ENCODE results near the gene KCNG2. TPM values are rescaled to one million over a fixed set of nuclear protein-coding genes. Genes with fewer than 3 reads are reported as not detected.

The KCNG2 gene
- total and polyA plus RNA-seq, 4 donors, result 0.23 to 1.1 TPM; not detected in 2

DNA sequence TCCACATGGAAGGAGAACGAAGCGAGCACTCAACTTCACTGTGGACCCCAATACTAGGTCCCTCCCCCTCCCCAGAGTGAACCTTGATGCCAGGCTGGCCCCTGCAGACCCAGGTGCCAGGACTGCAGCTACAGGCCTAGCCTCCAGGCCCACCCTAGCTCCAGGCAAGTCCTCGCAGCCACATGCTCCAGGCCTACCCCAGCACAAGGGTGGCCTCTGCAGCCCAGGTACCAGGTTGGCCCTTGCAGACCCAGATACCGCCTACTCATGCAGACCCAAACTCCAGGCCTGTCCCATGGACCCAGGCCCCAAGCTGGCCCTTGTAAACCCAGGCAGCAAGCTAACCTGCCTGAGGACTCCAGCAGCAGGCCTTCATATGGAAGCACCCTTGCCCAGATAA is 44.2 kb downstream of the KCNG2 start:
- no peak for ATAC-seq (ENCODE audit: low FRiP score)
- DNase-seq, result no peak
- no peaks in the 10 kb centered on the region for H3K36me3 ChIP-seq (ENCODE audit: control insufficient read depth in 1 of 2, insufficient read depth in 2 of 2, low read length in 1 of 2)
- H3K4me3 ChIP-seq (ENCODE audit: low read length in 2 of 2), result no peak overlapping the region
- no peaks in the 10 kb centered on the region for H3K27me3 ChIP-seq (ENCODE audit: control insufficient read depth in 1 of 2, insufficient read depth in 2 of 2, low read length in 1 of 2)
- no peaks in the 10 kb centered on the region for H3K4me1 ChIP-seq (ENCODE audit: control insufficient read depth in 1 of 2, insufficient read depth in 2 of 2, low read length in 2 of 2)
- intact Hi-C loops (cut with DNase I), result no loop called here
- H3K27ac ChIP-seq (ENCODE audit: low read depth in 1 of 2, low read length in 2 of 2), result no peak overlapping the region
- 86 to 93% methylated on average over 4 of the region's 4 CpGs for WGBS, 2 donors
- H3K9me3 ChIP-seq (ENCODE audit: control insufficient read depth, low read length), result peaks cover 9% of the 10 kb centered on the region

DNA sequence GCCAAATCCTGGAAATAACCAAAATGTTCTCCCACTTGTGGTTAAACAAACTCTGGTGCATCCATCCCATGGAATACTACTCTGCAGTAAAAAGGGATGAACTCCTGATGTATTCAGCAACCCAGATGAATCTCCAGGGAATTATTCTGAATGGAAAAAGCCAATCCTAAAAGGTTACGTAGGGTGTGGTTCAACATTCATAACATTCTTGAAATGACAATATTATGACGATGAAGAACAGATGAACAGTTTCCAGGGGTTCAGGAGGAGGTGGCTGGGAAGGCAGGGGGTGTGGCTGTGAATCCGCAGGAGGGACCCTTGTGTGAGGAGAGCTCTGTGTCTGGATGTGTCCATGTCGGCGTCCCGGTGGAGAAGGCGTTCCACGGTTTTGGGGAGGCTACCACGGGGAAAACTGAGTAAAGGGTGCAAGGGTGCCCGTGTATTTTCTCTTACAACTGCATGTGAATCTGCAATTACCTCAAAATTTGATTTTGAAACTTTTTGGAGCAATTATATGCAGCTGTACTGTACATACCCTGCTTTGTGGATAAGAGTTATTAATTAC is 47.3 kb downstream of the KCNG2 start:
- Histone ChIP-seq H3K4me3 (ENCODE audit: low read length in 2 of 2) (no peak overlapping the region), H3K4me1 (ENCODE audit: control insufficient read depth in 1 of 2, insufficient read depth in 2 of 2, low read length in 2 of 2) (no peaks in the 10 kb centered on the region), H3K9me3 (ENCODE audit: control insufficient read depth, low read length) (peaks cover 7% of the 10 kb centered on the region), H3K27me3 (ENCODE audit: control insufficient read depth in 1 of 2, insufficient read depth in 2 of 2, low read length in 1 of 2) (no peaks in the 10 kb centered on the region), H3K36me3 (ENCODE audit: control insufficient read depth in 1 of 2, insufficient read depth in 2 of 2, low read length in 1 of 2) (no peaks in the 10 kb centered on the region), H3K27ac (ENCODE audit: low read depth in 1 of 2, low read length in 2 of 2) (no peak overlapping the region)
- ATAC-seq (ENCODE audit: low FRiP score) (no peak), DNase-seq (no peak)
- intact Hi-C loops (cut with DNase I), result no loop called here
- 85 to 91% methylated on average over 10 of the region's 10 CpGs for WGBS, 2 donors

DNA sequence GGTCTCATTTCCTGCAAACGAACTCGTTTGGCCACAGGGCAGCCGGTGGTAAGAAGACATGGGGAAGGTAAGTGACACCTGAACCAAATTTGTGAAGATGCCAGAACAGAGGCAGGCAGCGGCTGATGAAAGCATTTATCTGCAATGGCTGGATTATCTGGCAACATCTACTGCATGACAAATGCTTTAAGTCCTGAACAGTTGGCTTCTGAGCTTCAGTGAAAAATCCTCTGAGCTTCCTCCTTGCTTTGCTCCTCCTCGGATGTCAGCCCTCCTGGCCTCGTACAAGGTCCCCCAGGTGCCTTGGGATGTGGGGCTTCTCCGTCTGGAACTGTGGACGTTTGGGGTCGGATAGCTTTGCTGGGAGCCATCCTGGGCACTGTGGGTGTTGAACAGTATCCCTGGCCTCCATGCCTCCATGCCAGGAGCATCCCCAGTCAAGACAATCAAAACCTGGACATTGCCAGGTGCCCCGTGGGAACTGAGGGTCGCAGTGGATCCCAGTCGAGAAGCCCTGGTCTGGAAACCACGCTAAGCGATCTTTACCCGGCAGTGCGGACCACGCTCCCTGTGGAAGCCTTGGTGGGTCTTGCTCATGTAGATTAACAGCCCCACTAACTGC is 49.3 kb downstream of the KCNG2 start:
- Histone ChIP-seq H3K4me1 (ENCODE audit: control insufficient read depth in 1 of 2, insufficient read depth in 2 of 2, low read length in 2 of 2) (no peaks in the 10 kb centered on the region), H3K9me3 (ENCODE audit: control insufficient read depth, low read length) (peaks cover 4% of the 10 kb centered on the region), H3K4me3 (ENCODE audit: low read length in 2 of 2) (no peak overlapping the region), H3K36me3 (ENCODE audit: control insufficient read depth in 1 of 2, insufficient read depth in 2 of 2, low read length in 1 of 2) (no peaks in the 10 kb centered on the region), H3K27ac (ENCODE audit: low read depth in 1 of 2, low read length in 2 of 2) (no peak overlapping the region), H3K27me3 (ENCODE audit: control insufficient read depth in 1 of 2, insufficient read depth in 2 of 2, low read length in 1 of 2) (no peaks in the 10 kb centered on the region)
- no peak for DNase-seq
- ATAC-seq (ENCODE audit: low FRiP score), result no peak
- 81 to 82% methylated on average over 17 of the region's 17 CpGs for WGBS, 2 donors
- intact Hi-C loops (cut with DNase I), result no loop called here

DNA sequence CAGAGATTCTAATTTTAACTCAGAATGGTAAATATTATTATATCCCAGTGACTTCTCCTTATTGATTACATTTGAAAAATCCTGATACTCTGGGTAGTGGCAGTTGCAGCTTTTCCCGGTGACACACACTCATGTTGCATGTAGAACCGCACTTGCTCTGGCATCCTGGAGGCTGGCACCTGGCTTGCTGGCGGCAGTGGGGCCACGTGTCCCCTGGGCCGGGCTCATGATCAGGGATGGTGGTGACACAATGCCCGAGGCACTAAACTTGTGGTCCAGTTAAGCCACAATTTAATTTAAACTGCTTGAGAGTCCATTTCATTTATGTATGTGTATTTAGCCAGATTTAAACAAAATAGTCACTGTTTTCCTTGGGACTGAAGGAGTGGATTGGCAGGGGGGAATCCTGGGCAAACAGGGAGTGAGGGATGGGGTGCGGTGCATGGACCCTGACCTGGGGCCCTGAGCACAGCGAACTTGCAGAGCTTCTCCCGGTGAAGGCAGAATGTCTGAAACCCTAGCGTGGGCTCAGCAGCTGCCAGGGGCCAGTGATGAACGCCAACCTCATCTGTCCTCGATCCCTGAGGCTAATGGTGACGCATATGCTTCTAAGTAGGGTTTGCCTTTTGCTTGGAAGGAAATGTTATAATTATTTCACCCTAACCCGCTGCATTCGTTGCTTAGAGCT is 50.0 kb downstream of the KCNG2 start:
- Histone ChIP-seq H3K27ac (ENCODE audit: low read depth in 1 of 2, low read length in 2 of 2) (no peak overlapping the region), H3K9me3 (ENCODE audit: control insufficient read depth, low read length) (peaks cover 3% of the 10 kb centered on the region), H3K4me1 (ENCODE audit: control insufficient read depth in 1 of 2, insufficient read depth in 2 of 2, low read length in 2 of 2) (no peaks in the 10 kb centered on the region), H3K36me3 (ENCODE audit: control insufficient read depth in 1 of 2, insufficient read depth in 2 of 2, low read length in 1 of 2) (no peaks in the 10 kb centered on the region), H3K4me3 (ENCODE audit: low read length in 2 of 2) (no peak overlapping the region), H3K27me3 (ENCODE audit: control insufficient read depth in 1 of 2, insufficient read depth in 2 of 2, low read length in 1 of 2) (no peaks in the 10 kb centered on the region)
- no peak for DNase-seq
- 77 to 78% methylated on average over 15 of the region's 15 CpGs for WGBS, 2 donors
- intact Hi-C loops (cut with DNase I), result no loop called here
- no peak for ATAC-seq (ENCODE audit: low FRiP score)

DNA sequence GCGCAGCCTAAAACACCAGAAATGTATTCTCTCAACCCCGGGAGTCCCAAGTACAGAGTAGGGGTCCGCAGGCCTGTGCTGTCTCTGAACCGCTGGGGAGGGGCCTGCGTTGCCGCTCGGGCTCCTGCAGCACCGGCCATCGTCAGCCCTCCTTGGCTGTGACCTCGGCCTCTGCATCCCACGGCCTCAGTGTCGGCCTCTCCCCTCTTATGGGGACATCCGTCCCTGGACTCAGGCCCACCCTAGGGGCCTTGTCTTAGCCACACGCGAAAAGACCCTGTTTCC is 50.5 kb downstream of the KCNG2 start:
- no peak for ATAC-seq (ENCODE audit: low FRiP score)
- WGBS, 2 donors, result 88 to 89% methylated on average over 15 of the region's 15 CpGs

DNA sequence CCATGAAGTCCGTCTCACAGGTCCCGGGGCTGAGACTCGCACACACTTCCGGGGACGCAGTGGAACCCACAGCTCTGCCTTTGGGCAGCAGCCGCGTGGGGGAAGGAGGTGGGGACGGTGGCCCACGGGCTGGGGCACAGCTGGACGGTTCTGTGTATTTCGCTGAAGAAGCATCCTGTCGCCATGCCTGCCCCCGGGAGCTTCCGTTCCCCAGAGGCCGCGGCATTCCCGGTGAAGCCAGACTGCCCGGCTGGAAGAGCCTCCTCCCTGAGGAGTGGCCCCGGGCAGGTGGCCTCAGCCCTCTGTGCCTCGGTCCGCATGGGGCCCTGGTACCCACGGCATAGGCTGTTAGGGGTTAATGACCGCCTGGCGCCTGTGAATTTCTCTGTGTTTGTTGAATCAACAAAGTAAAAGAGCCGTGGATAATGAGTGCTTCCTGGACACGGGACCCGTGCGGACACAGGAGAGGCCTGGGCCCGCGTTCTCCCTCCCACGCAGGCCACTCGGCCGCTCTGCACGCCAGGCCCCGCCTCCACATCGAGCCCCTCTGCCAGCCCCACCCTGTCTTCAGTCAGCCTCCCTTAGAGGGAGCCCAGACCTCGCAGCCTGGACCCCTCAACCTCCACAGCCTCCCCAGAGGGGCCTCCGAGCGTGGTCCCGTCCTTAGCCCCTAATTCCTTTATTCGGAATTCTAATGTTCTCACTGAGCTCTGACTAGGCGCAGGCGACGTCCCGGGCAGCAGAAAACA is 51.0 kb downstream of the KCNG2 start:
- H3K27me3 ChIP-seq (ENCODE audit: control insufficient read depth in 1 of 2, insufficient read depth in 2 of 2, low read length in 1 of 2), result no peaks in the 10 kb centered on the region
- no peaks in the 10 kb centered on the region for H3K36me3 ChIP-seq (ENCODE audit: control insufficient read depth in 1 of 2, insufficient read depth in 2 of 2, low read length in 1 of 2)
- ATAC-seq (ENCODE audit: low FRiP score) (no peak), DNase-seq (no peak)
- no peak overlapping the region for H3K4me3 ChIP-seq (ENCODE audit: low read length in 2 of 2)
- no peaks in the 10 kb centered on the region for H3K4me1 ChIP-seq (ENCODE audit: control insufficient read depth in 1 of 2, insufficient read depth in 2 of 2, low read length in 2 of 2)
- WGBS, 2 donors, result 39 to 50% methylated on average over 45 of the region's 45 CpGs
- no peak overlapping the region for H3K27ac ChIP-seq (ENCODE audit: low read depth in 1 of 2, low read length in 2 of 2)
- H3K9me3 ChIP-seq (ENCODE audit: control insufficient read depth, low read length), result peaks cover 3% of the 10 kb centered on the region
- intact Hi-C loops (cut with DNase I), result no loop called here

More for the DNA sequence above, 50.5 kb downstream of the KCNG2 start:
- Histone ChIP-seq H3K4me3 (ENCODE audit: low read length in 2 of 2) (no peak overlapping the region), H3K36me3 (ENCODE audit: control insufficient read depth in 1 of 2, insufficient read depth in 2 of 2, low read length in 1 of 2) (no peaks in the 10 kb centered on the region), H3K27me3 (ENCODE audit: control insufficient read depth in 1 of 2, insufficient read depth in 2 of 2, low read length in 1 of 2) (no peaks in the 10 kb centered on the region), H3K4me1 (ENCODE audit: control insufficient read depth in 1 of 2, insufficient read depth in 2 of 2, low read length in 2 of 2) (no peaks in the 10 kb centered on the region), H3K9me3 (ENCODE audit: control insufficient read depth, low read length) (peaks cover 3% of the 10 kb centered on the region), H3K27ac (ENCODE audit: low read depth in 1 of 2, low read length in 2 of 2) (no peak overlapping the region)
- intact Hi-C loops (cut with DNase I), result no loop called here
- no peak for DNase-seq

DNA sequence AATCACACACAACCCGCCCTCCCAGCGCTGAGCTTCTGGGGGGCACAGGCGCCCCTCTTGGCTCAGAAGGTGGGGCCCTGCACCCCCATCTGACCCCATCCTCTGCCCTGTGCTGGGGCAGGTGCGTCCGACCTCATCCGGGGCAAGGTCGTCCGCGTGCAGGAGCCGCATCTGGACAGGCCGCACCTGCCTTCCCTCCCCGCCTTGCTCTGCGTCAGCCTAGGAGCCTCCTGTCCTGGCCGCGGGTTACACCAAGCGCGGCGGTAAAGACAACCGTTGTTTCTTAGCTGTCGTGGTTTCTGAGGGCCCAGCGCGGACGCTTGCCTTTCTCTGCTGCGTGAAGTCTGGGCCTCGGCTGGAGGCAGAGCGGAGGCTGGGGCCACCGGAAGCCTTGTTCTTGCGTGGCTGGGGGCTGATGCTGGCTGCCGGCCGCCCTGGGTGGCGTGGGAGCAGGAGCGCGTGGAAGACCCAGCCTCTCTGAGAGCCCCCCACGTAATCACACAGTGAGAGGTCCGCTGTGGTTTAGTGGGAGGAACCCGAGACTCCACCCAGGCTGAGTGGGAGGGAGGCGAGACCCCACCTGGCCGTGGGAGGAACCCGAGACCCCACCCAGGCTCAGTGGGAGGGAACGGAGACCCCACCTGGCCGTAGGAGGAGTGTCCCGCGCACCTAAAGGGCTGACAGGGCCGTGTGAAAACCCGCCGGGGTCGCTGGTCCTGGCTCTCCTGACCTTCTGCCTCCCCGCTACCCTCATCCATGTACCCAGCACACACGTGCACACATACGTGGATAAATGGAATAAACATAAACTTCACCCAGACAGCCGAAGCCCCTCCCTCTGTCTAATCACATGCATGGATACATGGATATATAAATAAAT is 51.8 kb downstream of the KCNG2 start:
- no peak overlapping the region for H3K4me3 ChIP-seq (ENCODE audit: low read length in 2 of 2)
- H3K36me3 ChIP-seq (ENCODE audit: control insufficient read depth in 1 of 2, insufficient read depth in 2 of 2, low read length in 1 of 2), result no peaks in the 10 kb centered on the region
- peaks cover 3% of the 10 kb centered on the region for H3K9me3 ChIP-seq (ENCODE audit: control insufficient read depth, low read length)
- intact Hi-C loops (cut with DNase I), result no loop called here
- no peak overlapping the region for H3K27ac ChIP-seq (ENCODE audit: low read depth in 1 of 2, low read length in 2 of 2)
- no peaks in the 10 kb centered on the region for H3K4me1 ChIP-seq (ENCODE audit: control insufficient read depth in 1 of 2, insufficient read depth in 2 of 2, low read length in 2 of 2)
- H3K27me3 ChIP-seq (ENCODE audit: control insufficient read depth in 1 of 2, insufficient read depth in 2 of 2, low read length in 1 of 2), result no peaks in the 10 kb centered on the region
- peak; percentile 16 for ATAC-seq (ENCODE audit: low FRiP score)
- 92 to 93% methylated on average over 51 of the region's 51 CpGs for WGBS, 2 donors
- peak; percentile 44 to 62 for DNase-seq

DNA sequence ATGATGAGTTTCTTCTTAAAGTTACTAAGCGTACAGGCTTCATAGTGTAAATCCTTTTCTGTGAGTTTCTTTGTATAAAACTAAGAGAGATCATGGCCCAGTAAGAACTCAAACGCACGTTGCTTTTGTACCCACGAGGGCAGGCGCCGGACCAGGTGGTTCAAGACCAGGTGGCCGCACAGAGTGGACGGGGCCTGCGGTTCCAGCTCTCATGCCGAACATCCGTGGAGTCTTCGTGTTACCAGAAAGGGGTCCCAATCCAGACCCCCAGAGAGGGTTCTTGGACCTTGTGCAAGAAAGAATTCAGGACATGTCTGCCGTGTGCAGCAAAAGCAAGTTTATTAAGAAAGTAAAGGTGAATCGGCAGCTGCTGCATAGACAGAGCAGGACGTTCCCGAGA is 53.0 kb downstream of the KCNG2 start:
- WGBS, 2 donors, result 83 to 87% methylated on average over 16 of the region's 16 CpGs
- DNase-seq, result peak in 1 of 2 donors; percentile 59
- intact Hi-C loops (cut with DNase I), result no loop called here

More for the DNA sequence above, 53.0 kb downstream of the KCNG2 start:
- ATAC-seq (ENCODE audit: low FRiP score), result no peak
- Histone ChIP-seq H3K4me1 (ENCODE audit: control insufficient read depth in 1 of 2, insufficient read depth in 2 of 2, low read length in 2 of 2) (no peaks in the 10 kb centered on the region), H3K27me3 (ENCODE audit: control insufficient read depth in 1 of 2, insufficient read depth in 2 of 2, low read length in 1 of 2) (no peaks in the 10 kb centered on the region), H3K4me3 (ENCODE audit: low read length in 2 of 2) (no peak overlapping the region), H3K36me3 (ENCODE audit: control insufficient read depth in 1 of 2, insufficient read depth in 2 of 2, low read length in 1 of 2) (no peaks in the 10 kb centered on the region), H3K9me3 (ENCODE audit: control insufficient read depth, low read length) (peaks cover 1% of the 10 kb centered on the region), H3K27ac (ENCODE audit: low read depth in 1 of 2, low read length in 2 of 2) (no peak overlapping the region)

Data from aorta (tissue), 5 donors.